A549 (cell line): ENCODE results near the gene EPB41L2.

ENCODE experiments used
- CTCF ChIP-seq: fragments of >200 bp; sonication (Bioruptor Twin); formaldehyde crosslinking; IDR thresholded peaks from 3 replicates; pipeline ENCODE4 v1.5.1; 2016
- MAFK ChIP-seq: fragments of 450-650 bp; IDR thresholded peaks from 2 replicates; pipeline ENCODE4 v1.6.1; 2014; ENCODE audit not compliant: partially characterized antibody
- MYC ChIP-seq: IDR thresholded peaks from 2 replicates; pipeline ENCODE4 v1.6.1; 2012; ENCODE audit warnings: mild to moderate bottlenecking, inconsistent platforms, low read length, improper control_type of control experiment, borderline replicate concordance
- POLR2A ChIP-seq: IDR thresholded peaks from 2 replicates; pipeline ENCODE4 v1.6.1; 2012; ENCODE audit warnings: mild to moderate bottlenecking, low read length
- POLR2AphosphoS2 ChIP-seq: conservative IDR thresholded peaks from 2 replicates; pipeline ENCODE4 v1.6.1; 2012; ENCODE audit warnings: low read length, improper control_type of control experiment, inconsistent platforms
- RCOR1 ChIP-seq: fragments of 150-350 bp; IDR thresholded peaks from 2 replicates; pipeline ENCODE4 v1.6.1; 2014; ENCODE audit warnings: antibody characterized with exemption, low read length, low read depth
- RFX5 ChIP-seq: fragments of 450-650 bp; IDR thresholded peaks from 2 replicates; pipeline ENCODE4 v1.7.1; 2014; ENCODE audit warnings: antibody characterized with exemption, mild to moderate bottlenecking, moderate library complexity
- TF ChIP-seq, protein P1 (sequence below): fragments of 450-650 bp; IDR thresholded peaks from 2 replicates; pipeline ENCODE4 v1.6.1; 2014; ENCODE audit warnings: antibody characterized with exemption
- TF ChIP-seq, protein P2 (sequence below): IDR thresholded peaks from 2 replicates; pipeline ENCODE4 v1.6.1; 2012

GRCh38 chr6:130965656-130966055 lies 97.4 kb downstream of the EPB41L2 start:
- TF ChIP-seq CTCF (no peak), POLR2AphosphoS2 (no peak), POLR2A (no peak), RCOR1 (no peak), MAFK (no peak), MYC (no peak), RFX5 (no peak)
- TF ChIP-seq, protein P1, sequence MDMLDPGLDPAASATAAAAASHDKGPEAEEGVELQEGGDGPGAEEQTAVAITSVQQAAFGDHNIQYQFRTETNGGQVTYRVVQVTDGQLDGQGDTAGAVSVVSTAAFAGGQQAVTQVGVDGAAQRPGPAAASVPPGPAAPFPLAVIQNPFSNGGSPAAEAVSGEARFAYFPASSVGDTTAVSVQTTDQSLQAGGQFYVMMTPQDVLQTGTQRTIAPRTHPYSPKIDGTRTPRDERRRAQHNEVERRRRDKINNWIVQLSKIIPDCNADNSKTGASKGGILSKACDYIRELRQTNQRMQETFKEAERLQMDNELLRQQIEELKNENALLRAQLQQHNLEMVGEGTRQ = no peak
- TF ChIP-seq, protein P2, sequence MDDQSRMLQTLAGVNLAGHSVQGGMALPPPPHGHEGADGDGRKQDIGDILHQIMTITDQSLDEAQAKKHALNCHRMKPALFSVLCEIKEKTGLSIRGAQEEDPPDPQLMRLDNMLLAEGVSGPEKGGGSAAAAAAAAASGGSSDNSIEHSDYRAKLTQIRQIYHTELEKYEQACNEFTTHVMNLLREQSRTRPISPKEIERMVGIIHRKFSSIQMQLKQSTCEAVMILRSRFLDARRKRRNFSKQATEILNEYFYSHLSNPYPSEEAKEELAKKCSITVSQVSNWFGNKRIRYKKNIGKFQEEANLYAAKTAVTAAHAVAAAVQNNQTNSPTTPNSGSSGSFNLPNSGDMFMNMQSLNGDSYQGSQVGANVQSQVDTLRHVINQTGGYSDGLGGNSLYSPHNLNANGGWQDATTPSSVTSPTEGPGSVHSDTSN = no peak
